Dorsolateral prefrontal cortex (tissue), 118 donors: Measurements from ENCODE around the gene ATRX. TPM values are rescaled to one million over a fixed set of nuclear protein-coding genes. Genes with fewer than 3 reads are reported as not detected.

Experiments used
- total RNA-seq, 120 experiments: library from RNA; stranded (reverse); gene quantifications; one replicate each; pipeline versions ENCODE4 v1.2.3 to v1.2.4, GENCODE V29; 2022

Gene ATRX
- total RNA-seq, 120 experiments from 2014 or later: 105 to 210 (median 142) TPM

Other genes starting within 250 kb of the ATRX start
- 10 to 100 TPM; 11.8 to 58.6 (median 21.0) TPM for gene MAGT1, start 109.2 kb upstream of the ATRX start, total RNA-seq
- 100 to 1,000 TPM; 118 to 334 (median 263) TPM for gene COX7B, start 113.3 kb upstream of the ATRX start, total RNA-seq
- 10 to 100 TPM in 2 of 120 experiments, 1 to 10 TPM in 118; 4.2 to 11.0 (median 6.7) TPM for gene ATP7A, start 124.5 kb upstream of the ATRX start, total RNA-seq
- 1 to 10 TPM in 2 of 120 experiments, under 1 TPM in 1, not detected in 117; 0.76 to 1.5 (median 1.3) TPM for gene PGAM4, start 183.4 kb upstream of the ATRX start, total RNA-seq